Fibroblast of gingiva (primary cell): ENCODE data around the gene OVOL1.
A peak's percentile ranks its signal among the peaks of the same experiment; 100 is the strongest.
"Not testable (repeated sequence)": the region's sequence is repeated elsewhere in the genome, so short reads cannot be mapped to it uniquely, and the experiment has no call there.

Source experiments
- DNase-seq: peaks from one replicate; pipeline ENCODE4 v3.0.0-alpha.2; 2011; ENCODE audit warnings: low read depth

OVOL1 gene

GRCh38 chr11:65786786-65787636 lies at the start of gene OVOL1:
Gene OVOL1, plus strand, starts transcription at chr11:65787063. Its CDS starts 311 bp downstream, at chr11:65787374.
- no peak for DNase-seq

GRCh38 chr11:65739022-65739421 lies 47.8 kb upstream of the OVOL1 start:
- DNase-seq: no peak

GRCh38 chr11:65741185-65741584 lies 45.7 kb upstream of the OVOL1 start:
- no peak for DNase-seq

GRCh38 chr11:65742353-65742752 lies 44.5 kb upstream of the OVOL1 start:
- DNase-seq: no peak

- no peak for DNase-seq
These were observed 43.2 kb upstream of the OVOL1 start for GRCh38 chr11:65743681-65744025.

GRCh38 chr11:65744026-65744698 lies 42.7 kb upstream of the OVOL1 start:
- DNase-seq: peak; percentile 27

GRCh38 chr11:65744699-65745042 lies 42.2 kb upstream of the OVOL1 start:
- no peak for DNase-seq

GRCh38 chr11:65745049-65745448 lies 41.8 kb upstream of the OVOL1 start:
- no peak for DNase-seq

DNA sequence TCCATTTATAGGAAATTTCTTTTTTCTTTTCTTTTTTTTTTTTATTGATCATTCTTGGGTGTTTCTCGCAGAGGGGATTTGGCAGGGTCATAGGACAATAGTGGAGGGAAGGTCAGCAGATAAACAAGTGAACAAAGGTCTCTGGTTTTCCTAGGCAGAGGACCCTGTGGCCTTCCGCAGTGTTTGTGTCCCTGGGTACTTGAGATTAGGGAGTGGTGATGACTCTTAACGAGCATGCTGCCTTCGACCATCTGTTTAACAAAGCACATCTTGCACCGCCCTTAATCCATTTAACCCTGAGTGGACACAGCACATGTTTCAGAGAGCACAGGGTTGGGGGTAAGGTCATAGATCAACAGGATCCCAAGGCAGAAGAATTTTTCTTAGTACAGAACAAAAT lies 24.7 kb upstream of the OVOL1 start:
- DNase-seq: not testable (repeated sequence)

- not testable (repeated sequence) for DNase-seq
These were observed 24.0 kb upstream of the OVOL1 start for GRCh38 chr11:65762816-65763215.

DNA sequence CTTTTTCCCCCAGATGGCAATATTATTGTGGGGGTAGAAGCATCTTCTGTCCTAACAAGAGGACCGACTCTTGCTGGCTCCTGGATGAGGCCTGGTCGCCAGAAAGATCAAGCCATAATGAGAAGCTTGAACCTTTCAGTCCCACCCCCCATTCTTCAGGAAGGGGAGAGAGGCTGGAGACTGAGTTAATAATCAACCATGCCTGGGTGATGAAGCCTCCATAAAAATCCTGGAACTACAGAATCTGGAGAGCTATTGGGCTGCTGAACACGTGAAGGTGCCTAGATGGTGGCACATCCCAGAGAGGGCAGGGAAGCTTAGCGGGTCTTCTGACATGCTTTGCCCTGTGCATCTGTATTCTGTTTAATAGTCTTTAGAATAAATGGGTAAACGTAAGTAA lies 22.4 kb upstream of the OVOL1 start:
- DNase-seq: no peak

DNA sequence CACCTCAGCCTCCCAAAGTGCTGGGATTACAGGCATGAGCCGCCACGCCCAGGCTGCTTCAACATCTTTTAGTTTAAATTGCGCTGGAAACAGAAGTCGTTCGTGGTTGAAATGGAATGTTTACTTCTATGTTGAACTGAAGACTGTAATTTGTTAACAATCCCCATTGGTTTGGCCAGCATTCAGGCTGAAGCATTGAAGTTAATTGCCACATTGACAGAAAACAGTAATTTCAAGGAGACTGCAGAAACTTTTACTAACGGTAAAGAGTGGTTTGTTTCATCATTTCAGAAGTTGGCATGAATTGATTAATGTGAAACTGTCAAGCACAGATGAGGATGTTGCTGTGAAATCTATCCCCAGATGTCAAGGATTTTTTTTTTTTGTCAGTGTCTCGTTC lies 20.3 kb upstream of the OVOL1 start:
- peak; percentile 91 for DNase-seq

- DNase-seq: peak; percentile 72
These were observed 19.5 kb upstream of the OVOL1 start for GRCh38 chr11:65767406-65767805.

- DNase-seq: not testable (repeated sequence)
These were observed 19.1 kb upstream of the OVOL1 start for GRCh38 chr11:65767806-65768205.

- no peak for DNase-seq
These were observed 15.8 kb upstream of the OVOL1 start for GRCh38 chr11:65770951-65771567.

GRCh38 chr11:65771589-65772112 lies 15.2 kb upstream of the OVOL1 start:
- no peak for DNase-seq

DNA sequence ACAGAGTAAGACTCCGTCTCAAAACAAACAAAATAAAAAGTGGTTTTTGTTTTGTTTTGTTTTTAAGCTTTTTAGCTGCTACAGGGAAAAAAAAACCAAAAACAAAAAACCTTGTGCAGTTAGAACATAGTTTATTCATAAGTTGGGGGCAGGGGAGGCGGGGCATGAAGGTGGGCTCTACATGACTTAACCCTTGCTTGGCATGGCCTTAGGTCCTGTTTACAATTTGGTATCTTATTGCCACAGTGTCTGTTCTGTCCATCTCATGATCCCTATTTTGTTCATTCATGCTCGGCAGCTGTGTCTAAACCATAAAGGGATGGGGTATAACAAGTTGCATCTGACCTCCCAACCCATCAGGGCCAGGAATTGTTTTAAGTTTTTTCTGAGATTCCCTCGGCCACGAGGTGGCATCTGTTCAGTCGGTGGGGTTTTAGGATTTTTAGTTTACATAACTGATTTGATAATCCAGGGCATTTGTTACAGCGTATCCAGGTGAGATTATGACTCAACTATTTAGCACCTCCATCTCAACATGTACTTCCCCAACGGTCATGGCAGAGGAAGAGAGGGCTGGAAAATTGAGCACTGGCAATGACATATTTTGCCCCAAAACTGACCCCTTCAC lies 13.0 kb upstream of the OVOL1 start:
- DNase-seq: no peak

DNA sequence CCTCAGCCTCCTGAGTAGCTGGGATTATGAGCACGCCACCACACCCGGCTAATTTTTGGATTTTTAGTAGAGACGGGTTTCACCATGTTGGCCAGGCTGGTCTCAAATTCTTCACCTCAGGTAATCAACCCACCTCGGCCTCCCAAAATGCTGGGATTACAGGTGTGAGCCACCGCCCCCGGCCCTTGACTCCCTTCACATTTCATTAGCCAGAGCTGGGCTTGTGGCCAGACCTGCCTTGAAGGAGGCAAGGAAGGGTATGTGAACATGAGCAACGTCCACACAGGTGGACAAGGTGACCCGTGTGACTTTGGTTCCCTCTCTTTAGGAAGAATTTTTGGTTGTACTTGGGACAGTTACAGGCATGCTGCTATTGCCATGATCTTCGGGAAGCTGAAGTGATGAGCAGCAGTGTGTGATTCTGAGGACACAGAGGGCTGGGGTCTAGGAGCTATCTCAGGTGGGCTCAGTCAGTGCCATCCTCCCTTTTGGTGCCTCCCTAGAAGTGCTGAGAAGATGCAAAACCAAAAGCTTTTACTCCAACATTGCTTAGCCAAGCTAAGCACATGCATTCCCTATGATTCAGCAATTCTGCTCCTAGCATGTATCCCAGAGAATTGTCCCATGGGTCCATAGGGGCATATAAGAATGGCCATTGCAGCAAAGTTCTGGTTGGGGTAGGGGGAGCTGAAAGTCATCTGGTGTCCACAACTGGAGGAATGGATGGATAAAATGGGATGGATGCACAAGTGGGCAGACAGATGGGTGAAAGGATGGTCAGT lies 12.1 kb upstream of the OVOL1 start:
- DNase-seq: no peak

DNA sequence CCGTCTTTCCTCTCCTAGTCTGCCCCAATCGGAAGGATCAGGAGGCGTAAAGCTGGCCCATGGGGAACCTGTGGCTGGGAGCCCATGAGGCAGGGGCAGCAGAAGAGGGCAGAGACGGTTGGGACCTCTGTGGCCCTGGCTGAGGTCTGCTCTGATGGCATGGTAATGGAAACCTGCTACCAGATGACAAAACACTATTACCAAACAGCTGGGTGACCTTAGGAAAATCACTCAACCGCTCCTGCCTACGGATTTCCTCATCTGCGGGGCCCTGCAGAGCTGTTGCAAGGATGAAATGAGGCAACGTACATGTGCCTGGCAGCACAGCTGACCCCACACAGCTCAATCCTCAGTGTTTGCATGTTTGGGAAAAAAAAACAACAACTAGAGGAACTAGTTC lies 10.7 kb upstream of the OVOL1 start:
- DNase-seq: peak; percentile 92

DNA sequence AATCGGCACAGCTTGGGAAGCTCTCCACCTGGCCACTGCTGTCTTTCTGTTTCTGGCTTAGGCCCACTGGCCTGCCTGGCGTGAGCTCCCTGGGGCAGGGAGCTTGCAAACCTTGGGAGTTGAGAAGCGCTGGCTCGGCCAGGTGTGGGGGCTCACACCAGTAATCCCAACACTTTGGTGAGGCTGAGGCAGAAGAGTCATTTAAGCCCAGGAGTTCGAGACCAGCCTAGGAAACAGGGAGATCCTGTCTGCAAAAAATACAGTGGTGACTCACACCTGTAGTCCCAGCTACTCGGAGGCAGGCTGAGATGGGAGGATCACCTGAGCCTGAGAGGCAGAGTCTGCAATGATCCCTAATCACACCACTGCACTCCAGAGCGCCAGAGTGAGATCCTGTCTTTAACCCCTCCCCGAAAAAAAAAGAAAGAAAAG lies 10.1 kb upstream of the OVOL1 start:
- DNase-seq: no peak

GRCh38 chr11:65777241-65777640 lies 9.6 kb upstream of the OVOL1 start:
- DNase-seq: no peak
